Mesodermal cell (in vitro differentiated cells): Measurements from ENCODE around the gene KIAA1671.

ENCODE experiments used
- H3K27ac ChIP-seq: 2 replicates; pipeline ENCODE4 v1.7.0; 2013; ENCODE audit warnings: mild to moderate bottlenecking, low read depth, low read length, moderate library complexity; ENCODE audit not compliant: severe bottlenecking
- H3K36me3 ChIP-seq: 2 replicates; pipeline ENCODE4 v1.7.1; 2013; ENCODE audit warnings: mild to moderate bottlenecking, low read length, moderate library complexity; ENCODE audit not compliant: control insufficient read depth, insufficient read depth
- H3K4me1 ChIP-seq: one replicate; pipeline ENCODE4 v1.7.1; 2013; ENCODE audit warnings: mild to moderate bottlenecking, low read length; ENCODE audit not compliant: insufficient read depth, control insufficient read depth, poor library complexity, severe bottlenecking
- H3K4me3 ChIP-seq: 2 replicates; pipeline ENCODE4 v1.7.0; 2013; ENCODE audit warnings: low read length, control low read depth, mild to moderate bottlenecking; ENCODE audit not compliant: insufficient read depth, poor library complexity, severe bottlenecking; ENCODE audit errors: extremely low read depth
- H3K9me3 ChIP-seq: 2 replicates; pipeline ENCODE4 v1.7.1; 2013; ENCODE audit warnings: mild to moderate bottlenecking, low read length, moderate library complexity; ENCODE audit not compliant: control insufficient read depth
- WGBS, 2 experiments: methylation state at CpG; one replicate each; pipeline ENCODE4 v1.1.5; 2013; ENCODE audit warnings: missing lambda C conversion rate in 2 of 2; ENCODE audit not compliant: insufficient coverage in 2 of 2; 5-methylcytosine and 5-hydroxymethylcytosine counted together

The KIAA1671 gene

GRCh38 chr22:25192406-25192805 lies 239.9 kb downstream of the KIAA1671 start:
- Histone ChIP-seq H3K27ac (no peak overlapping the region), H3K9me3 (no peaks in the 10 kb centered on the region), H3K36me3 (peaks cover 58% of the 10 kb centered on the region), H3K4me1 (no peaks in the 10 kb centered on the region), H3K4me3 (no peak overlapping the region)
- 94% methylated on average over 11 of the region's 12 CpGs for WGBS, 2 experiments

GRCh38 chr22:25193130-25193529 lies 240.6 kb downstream of the KIAA1671 start:
- 33 to 80% methylated on average over 1 to 3 of the region's 4 CpGs for WGBS, 2 experiments
- Histone ChIP-seq H3K4me3 (no peak overlapping the region), H3K4me1 (no peaks in the 10 kb centered on the region), H3K9me3 (no peaks in the 10 kb centered on the region), H3K27ac (no peak overlapping the region), H3K36me3 (peaks cover 55% of the 10 kb centered on the region)

- H3K36me3 ChIP-seq, result peaks cover 55% of the 10 kb centered on the region
- 71 to 80% methylated on average over 2 to 3 of the region's 3 CpGs for WGBS, 2 experiments
- no peak overlapping the region for H3K27ac ChIP-seq
- no peaks in the 10 kb centered on the region for H3K4me1 ChIP-seq
- H3K4me3 ChIP-seq, result no peak overlapping the region
- no peaks in the 10 kb centered on the region for H3K9me3 ChIP-seq
Measured at GRCh38 chr22:25193548-25193947, 241.0 kb downstream of the KIAA1671 start.

- no peaks in the 10 kb centered on the region for H3K4me1 ChIP-seq
- whole genome bisulfite sequencing, 2 experiments, result 95 to 96% methylated on average over 5 of the region's 5 CpGs
- H3K27ac ChIP-seq, result no peak overlapping the region
- no peaks in the 10 kb centered on the region for H3K9me3 ChIP-seq
- peaks cover 34% of the 10 kb centered on the region for H3K36me3 ChIP-seq
- H3K4me3 ChIP-seq, result no peak overlapping the region
Measured at GRCh38 chr22:25196326-25196725, 243.8 kb downstream of the KIAA1671 start.

- no peaks in the 10 kb centered on the region for H3K9me3 ChIP-seq
- no peak overlapping the region for H3K4me3 ChIP-seq
- H3K36me3 ChIP-seq, result peaks cover 32% of the 10 kb centered on the region
- no peaks in the 10 kb centered on the region for H3K4me1 ChIP-seq
- WGBS, 2 experiments, result 83 to 92% methylated on average over 4 of the region's 4 CpGs
- H3K27ac ChIP-seq, result no peak overlapping the region
Measured at GRCh38 chr22:25197340-25197739, 244.8 kb downstream of the KIAA1671 start.

GRCh38 chr22:25199731-25200520 lies 247.4 kb downstream of the KIAA1671 start, which contains the start of gene CRYBB3:
Gene CRYBB3 (plus strand): TSS chr22:25199858. CDS start chr22:25201397, 1,539 bp downstream.
- Histone ChIP-seq H3K4me3 (no peak within 1 kb of the TSS), H3K4me1 (no peaks in the 10 kb centered on the region), H3K9me3 (no peaks in the 10 kb centered on the region), H3K27ac (no peak within 1 kb of the TSS), H3K36me3 (peaks cover 18% of the 10 kb centered on the region)
- 88 to 89% methylated on average over 14 to 15 of the region's 17 CpGs for WGBS, 2 experiments

GRCh38 chr22:25200967-25201366 lies 248.5 kb downstream of the KIAA1671 start:
- Histone ChIP-seq H3K9me3 (no peaks in the 10 kb centered on the region), H3K36me3 (peaks cover 13% of the 10 kb centered on the region), H3K27ac (no peak overlapping the region), H3K4me1 (no peaks in the 10 kb centered on the region), H3K4me3 (no peak overlapping the region)
- 86 to 88% methylated on average over 7 of the region's 7 CpGs for WGBS, 2 experiments

GRCh38 chr22:25201557-25202273 lies 249.2 kb downstream of the KIAA1671 start:
- no peaks in the 10 kb centered on the region for H3K9me3 ChIP-seq
- peaks cover 5% of the 10 kb centered on the region for H3K36me3 ChIP-seq
- H3K4me1 ChIP-seq, result no peaks in the 10 kb centered on the region
- 75% methylated on average over 7 to 9 of the region's 10 CpGs for WGBS, 2 experiments
- H3K4me3 ChIP-seq, result no peak overlapping the region
- H3K27ac ChIP-seq, result no peak overlapping the region

GRCh38 chr22:25202290-25202921 lies 249.9 kb downstream of the KIAA1671 start:
- Histone ChIP-seq H3K4me1 (no peaks in the 10 kb centered on the region), H3K27ac (no peak overlapping the region), H3K9me3 (no peaks in the 10 kb centered on the region), H3K36me3 (peaks cover 3% of the 10 kb centered on the region), H3K4me3 (no peak overlapping the region)
- 52 to 61% methylated on average over 13 to 14 of the region's 15 CpGs for WGBS, 2 experiments

GRCh38 chr22:25203082-25203481 lies 250.6 kb downstream of the KIAA1671 start:
- H3K36me3 ChIP-seq, result peaks cover 3% of the 10 kb centered on the region
- no peak overlapping the region for H3K27ac ChIP-seq
- no peaks in the 10 kb centered on the region for H3K4me1 ChIP-seq
- H3K9me3 ChIP-seq, result no peaks in the 10 kb centered on the region
- WGBS, 2 experiments, result 88% methylated on average over 1 to 2 of the region's 4 CpGs
- H3K4me3 ChIP-seq, result no peak overlapping the region
